Hypothalamus (tissue), 51 donors: ENCODE data around the gene BSND.

ENCODE experiments used
- DNase-seq, 51 donors: peaks; one replicate each; lab custom pipeline; 2025; lab: John Stamatoyannopoulos, UW

BSND gene

GRCh38 chr1:54975356-54976108 is 23.2 kb upstream of the BSND start:
- DNase-seq = no peak

DNA sequence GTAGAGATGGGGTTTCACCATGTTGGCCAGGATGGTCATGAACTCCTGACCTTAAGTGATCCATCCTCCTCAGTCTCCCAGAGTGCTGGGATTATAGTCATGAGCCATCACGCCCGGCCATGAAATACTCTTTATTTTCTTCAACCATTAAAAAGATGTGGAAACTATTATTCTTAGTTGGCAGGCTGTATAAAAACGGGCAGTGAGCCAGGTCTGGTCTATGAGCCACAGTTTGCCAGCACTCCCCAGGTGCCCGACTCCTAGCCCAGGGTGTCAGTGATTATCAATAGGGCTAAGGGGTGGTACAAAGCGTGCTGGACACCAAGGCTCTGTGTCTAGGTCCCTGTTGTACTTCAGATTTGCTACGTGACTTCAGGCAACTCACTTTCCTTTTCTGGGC is 22.0 kb upstream of the BSND start:
- peak in 1 of 51 donors; percentile 11 for DNase-seq

DNA sequence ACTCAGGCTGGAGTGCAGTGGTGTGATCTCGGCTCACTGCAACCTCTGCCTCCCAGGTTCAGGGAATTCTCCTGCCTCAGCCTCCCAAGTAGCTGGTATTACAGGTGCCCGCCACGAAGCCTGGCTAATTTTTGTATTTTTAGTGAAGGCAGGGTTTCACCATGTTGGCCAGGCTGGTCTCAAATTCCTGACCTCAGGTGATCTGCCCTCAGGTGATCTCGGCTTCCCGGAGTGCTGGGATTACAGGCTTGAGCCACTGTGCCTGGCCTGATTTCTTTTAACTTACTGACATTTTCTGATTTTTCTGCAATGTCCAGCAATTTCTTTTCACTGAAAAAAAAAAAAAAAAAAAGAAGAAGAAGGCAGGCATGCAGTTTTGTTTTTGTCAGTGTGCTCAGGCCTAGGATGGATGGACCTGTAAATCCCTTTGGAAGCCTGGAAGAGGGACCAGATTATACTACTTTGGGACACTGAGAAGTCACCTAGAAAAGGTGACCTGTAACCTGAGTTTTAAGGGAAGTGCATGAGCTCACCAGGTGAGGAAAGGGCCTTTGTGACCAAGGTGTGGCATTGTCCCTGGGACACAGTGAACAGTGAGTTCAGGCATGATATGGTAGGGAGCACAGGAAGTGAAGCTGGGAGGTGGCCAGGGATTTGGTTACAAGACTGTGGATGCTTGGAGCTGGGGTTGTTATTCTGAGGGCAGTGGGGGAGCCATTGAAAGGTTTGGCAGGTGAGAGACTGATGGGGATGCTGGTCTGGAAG is 21.0 kb upstream of the BSND start:
- DNase-seq = no peak

DNA sequence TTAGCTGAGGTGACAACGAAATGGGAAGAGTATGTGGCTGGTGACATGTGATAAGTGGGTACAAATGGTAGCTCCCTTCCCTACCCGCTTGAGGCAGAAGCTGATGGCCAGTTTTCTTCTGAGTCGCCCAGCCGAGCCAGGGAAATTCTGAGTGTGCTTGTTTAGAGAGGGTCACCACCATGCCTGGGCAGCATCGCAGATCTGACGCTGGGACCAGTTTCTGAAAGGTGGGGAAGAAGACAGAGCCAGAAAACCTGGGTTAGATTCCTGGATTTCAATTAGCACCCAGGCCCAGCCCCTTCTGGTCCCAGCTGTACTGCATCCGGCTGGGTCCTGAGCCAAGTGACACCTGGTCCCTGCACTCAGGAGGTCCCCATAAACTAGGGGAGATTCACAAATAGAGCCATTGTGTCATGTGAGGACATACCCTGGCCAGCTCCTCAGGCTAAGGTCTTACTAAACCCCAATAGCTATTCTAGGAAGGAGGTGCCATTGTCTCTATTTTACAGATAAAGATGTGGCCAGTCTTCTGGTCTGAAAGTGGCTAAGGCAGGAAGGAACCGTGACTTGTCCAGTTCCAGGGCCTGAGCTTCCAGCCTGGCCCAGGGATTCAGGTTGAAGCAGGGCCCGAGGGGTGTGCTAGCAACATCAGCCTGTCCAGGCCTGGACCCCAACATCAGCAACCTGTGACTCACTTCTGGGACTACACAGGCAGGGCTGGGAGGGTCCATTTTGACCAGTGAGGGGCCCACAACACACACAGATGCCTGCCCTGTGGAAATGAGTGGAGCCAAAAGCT is 20.0 kb upstream of the BSND start:
- no peak for DNase-seq

- DNase-seq = no peak
Observed at GRCh38 chr1:54979327-54979891, 19.3 kb upstream of the BSND start.

- no peak for DNase-seq
Observed at GRCh38 chr1:54980046-54980527, 18.6 kb upstream of the BSND start.

GRCh38 chr1:54980528-54981241 is 18.0 kb upstream of the BSND start, which contains the start of gene TMEM61:
TSS of gene TMEM61 (plus strand) at chr1:54980628. CDS start at chr1:54981066, 438 bp downstream.
- peak in 1 of 51 donors; percentile 10 for DNase-seq

DNA sequence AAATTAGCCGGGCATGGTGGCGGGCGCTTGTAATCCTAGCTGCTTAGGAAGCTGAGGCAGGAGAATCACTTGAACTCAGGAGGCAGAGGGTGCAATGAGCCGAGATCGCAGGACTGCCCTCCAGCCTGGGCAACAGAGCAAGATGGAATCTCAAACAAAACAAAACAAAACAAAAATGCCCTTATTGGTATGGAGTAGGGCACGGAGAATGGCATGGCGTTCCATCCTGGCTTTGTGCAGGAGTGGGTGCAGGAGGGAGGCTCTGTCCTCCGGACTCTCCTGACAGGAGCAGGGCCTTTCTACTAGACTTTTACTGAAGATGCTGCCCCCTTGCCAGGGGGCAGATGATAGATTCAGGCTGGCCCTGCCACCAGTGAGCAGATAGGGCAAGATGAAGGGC is 17.3 kb upstream of the BSND start:
- DNase-seq = no peak

GRCh38 chr1:54982739-54983138 is 16.0 kb upstream of the BSND start:
- no peak for DNase-seq

GRCh38 chr1:54984131-54984842 is 14.4 kb upstream of the BSND start:
- no peak for DNase-seq

- no peak for DNase-seq
Observed at GRCh38 chr1:54985556-54985955, 13.2 kb upstream of the BSND start.

- no peak for DNase-seq
Observed at GRCh38 chr1:54986025-54986424, 12.7 kb upstream of the BSND start.

DNA sequence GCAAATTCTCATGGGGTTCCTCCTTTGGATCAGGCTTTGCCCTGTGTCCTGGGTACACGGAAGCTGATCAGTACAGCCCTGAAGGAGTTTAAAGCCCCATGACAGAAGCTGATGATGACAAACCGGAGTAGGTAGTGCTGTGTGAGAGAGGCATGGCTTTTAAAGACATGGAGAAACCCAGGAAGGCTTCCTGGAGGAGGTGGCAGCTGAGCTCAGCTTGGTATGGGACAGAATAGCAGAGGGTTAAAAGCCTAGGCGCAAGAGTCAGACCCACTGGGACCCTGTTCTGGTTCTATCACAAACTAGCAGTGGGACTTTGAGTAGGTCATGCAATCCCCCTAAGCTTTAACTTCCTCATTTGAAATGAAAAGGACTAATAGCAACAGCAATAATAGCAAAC is 12.2 kb upstream of the BSND start:
- DNase-seq = no peak

GRCh38 chr1:54987427-54987826 is 11.3 kb upstream of the BSND start:
- DNase-seq = no peak

GRCh38 chr1:54987919-54988705 is 10.6 kb upstream of the BSND start:
- DNase-seq = no peak

DNA sequence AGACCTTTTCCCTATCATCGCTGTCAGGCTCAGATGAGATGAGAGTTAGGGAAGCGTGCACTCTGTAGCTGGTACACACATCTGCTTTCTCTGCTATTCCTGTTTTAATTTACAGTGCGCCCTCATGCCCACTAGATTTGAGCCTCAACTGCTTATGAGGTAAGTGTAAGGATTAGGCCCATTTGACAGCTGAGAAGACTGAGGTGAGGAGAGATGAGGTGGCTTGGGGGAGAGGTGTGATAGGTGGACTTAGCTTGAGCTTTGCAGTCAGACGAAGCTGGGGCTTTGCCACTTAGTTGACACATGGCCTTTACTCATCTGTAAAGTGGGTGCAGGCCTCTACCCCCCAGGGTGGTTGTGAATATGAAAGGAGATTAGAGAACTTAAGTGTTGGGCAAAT is 9.8 kb upstream of the BSND start:
- DNase-seq = no peak

DNA sequence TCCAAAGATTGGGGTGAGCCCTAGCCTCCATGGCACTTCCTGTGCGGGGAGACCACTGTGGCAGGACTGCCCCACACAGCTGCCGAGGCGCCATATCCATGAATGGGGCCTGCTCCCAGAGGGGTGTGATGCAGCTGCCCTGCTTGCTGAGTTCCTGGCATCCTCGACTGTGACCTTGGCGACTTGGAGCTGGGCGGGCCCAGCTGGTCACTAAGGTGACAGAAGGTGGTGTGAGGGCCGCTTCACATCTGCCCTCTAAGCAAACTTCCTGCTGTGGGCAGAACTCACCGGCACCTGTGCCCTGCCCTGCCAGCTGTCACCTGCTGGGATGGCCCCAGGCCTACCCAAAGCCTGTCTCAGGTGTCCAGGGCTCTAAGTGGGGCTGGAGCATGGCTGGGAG is 9.3 kb upstream of the BSND start:
- DNase-seq = no peak

DNA sequence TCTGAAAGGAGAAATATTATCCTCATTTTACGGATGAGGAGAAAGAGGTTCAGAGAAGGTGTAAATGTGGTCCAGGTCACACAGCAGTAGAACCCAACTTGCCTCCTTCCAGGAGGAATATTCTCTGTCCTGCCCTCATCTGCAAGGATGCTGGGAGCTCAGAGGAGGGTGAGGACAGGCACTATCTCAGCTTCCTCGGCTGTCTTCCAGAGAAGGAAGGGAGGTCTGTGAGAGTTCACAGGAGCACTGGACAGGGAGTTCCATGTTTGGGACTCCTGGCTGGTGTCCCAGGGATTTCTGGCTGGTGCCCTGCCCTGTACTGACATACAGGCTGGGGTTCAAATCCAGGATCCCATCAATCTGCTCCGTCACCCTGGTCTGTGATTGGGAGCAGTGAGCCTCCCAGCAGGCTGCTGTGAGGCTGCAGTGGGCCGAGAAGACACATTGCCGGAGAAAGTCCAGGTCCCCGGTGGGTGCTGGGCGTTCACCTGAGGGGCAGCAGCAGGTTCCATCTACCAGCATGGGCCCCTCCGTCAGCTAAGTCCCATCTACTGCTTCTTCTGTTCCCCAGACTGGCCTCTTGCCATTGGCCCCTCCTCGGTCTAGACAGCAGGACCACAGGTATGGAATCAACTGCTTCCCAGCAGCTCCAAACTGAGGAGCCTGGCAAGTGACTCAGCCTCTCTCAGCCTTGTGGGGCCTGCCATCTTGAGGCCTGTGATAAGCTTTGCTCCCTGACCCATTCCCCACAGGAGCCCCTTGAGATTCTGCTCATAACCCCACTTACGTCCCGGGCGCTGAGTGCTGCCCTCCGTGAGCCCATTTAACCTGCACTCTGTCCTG is 8.5 kb upstream of the BSND start:
- DNase-seq = no peak
